ENCODE measurements around the gene MAPK14. TPM values are rescaled to one million over a fixed set of nuclear protein-coding genes. Genes with fewer than 3 reads are reported as not detected.

MAPK14 gene
- total and polyA plus RNA-seq, 9 of the 15 experiments (the other 6 are each of a cell fraction or from before 2014, with no cell fraction given), result 8.8 to 62.7 (median 35.5) TPM

DNA sequence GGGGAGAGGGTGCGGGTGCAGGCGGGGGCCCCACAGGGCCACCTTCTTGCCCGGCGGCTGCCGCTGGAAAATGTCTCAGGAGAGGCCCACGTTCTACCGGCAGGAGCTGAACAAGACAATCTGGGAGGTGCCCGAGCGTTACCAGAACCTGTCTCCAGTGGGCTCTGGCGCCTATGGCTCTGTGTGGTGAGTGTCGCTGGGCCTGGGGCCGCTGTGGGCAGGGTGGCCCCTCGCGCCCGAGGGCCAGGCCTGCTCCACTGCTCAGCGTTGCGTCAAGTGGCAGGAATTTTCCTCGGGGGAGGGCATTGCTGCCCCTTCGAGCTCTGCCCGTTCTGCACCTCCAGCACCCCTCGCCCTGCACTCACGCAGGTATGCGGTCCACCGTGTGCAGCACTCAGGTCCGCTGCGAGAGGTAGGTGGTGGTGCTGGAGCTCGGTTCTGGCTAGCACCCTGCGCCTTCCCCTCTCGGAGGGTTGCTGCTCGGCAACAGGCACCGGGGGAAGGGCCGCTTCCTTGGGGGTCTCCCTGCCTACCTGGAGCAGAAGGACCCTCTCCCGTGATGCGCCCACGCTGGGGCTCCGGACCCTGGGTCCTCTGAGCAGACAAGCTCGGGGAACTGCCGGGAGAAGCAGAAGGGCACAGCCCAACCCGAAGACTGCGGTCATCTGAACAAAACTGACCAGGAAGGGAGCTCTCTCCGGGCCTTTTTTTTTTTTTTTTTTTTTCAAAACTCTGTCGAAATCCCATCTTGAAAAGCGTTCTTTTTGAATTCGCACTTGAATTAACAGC is 674 bp downstream of the MAPK14 start (continued):
- no peak for TF ChIP-seq POLR2B (IDR thresholded peaks at IDR 0.05; ENCODE audit: low read depth, partially characterized antibody)
- TF ChIP-seq SRSF1 (IDR thresholded peaks at IDR 0.05; ENCODE audit: low read depth, low read length), result no peak
- TF ChIP-seq, protein P1, sequence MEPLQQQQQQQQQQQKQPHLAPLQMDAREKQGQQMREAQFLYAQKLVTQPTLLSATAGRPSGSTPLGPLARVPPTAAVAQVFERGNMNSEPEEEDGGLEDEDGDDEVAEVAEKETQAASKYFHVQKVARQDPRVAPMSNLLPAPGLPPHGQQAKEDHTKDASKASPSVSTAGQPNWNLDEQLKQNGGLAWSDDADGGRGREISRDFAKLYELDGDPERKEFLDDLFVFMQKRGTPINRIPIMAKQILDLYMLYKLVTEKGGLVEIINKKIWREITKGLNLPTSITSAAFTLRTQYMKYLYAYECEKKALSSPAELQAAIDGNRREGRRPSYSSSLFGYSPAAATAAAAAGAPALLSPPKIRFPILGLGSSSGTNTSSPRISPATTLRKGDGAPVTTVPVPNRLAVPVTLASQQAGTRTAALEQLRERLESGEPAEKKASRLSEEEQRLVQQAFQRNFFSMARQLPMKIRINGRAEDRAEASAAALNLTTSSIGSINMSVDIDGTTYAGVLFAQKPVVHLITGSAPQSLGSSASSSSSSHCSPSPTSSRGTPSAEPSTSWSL (CRISPR knock-in tag; IDR thresholded peaks at IDR 0.05; ENCODE audit: borderline replicate concordance), result no peak
- no peak for TF ChIP-seq TCF7L2 (IDR thresholded peaks at IDR 0.05; ENCODE audit: low read depth, low read length)
- TF ChIP-seq, protein P2, sequence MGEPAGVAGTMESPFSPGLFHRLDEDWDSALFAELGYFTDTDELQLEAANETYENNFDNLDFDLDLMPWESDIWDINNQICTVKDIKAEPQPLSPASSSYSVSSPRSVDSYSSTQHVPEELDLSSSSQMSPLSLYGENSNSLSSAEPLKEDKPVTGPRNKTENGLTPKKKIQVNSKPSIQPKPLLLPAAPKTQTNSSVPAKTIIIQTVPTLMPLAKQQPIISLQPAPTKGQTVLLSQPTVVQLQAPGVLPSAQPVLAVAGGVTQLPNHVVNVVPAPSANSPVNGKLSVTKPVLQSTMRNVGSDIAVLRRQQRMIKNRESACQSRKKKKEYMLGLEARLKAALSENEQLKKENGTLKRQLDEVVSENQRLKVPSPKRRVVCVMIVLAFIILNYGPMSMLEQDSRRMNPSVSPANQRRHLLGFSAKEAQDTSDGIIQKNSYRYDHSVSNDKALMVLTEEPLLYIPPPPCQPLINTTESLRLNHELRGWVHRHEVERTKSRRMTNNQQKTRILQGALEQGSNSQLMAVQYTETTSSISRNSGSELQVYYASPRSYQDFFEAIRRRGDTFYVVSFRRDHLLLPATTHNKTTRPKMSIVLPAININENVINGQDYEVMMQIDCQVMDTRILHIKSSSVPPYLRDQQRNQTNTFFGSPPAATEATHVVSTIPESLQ (CRISPR knock-in tag; IDR thresholded peaks at IDR 0.05), result no peak
- no peak; a peak in 1 of 4 replicates for TF ChIP-seq FOXA3 (CRISPR knock-in tag; conservative IDR thresholded peaks at IDR 0.05 in 1 of 2, IDR thresholded peaks at IDR 0.05 in 1 of 2)
- TF ChIP-seq, protein P3, sequence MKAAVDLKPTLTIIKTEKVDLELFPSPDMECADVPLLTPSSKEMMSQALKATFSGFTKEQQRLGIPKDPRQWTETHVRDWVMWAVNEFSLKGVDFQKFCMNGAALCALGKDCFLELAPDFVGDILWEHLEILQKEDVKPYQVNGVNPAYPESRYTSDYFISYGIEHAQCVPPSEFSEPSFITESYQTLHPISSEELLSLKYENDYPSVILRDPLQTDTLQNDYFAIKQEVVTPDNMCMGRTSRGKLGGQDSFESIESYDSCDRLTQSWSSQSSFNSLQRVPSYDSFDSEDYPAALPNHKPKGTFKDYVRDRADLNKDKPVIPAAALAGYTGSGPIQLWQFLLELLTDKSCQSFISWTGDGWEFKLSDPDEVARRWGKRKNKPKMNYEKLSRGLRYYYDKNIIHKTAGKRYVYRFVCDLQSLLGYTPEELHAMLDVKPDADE (conservative IDR thresholded peaks at IDR 0.05; ENCODE audit: control insufficient read depth, low read depth, low read length), result no peak
- no peak for TF ChIP-seq SOX6 (IDR thresholded peaks at IDR 0.05)
- no peak for TF ChIP-seq E2F3 (CRISPR knock-in tag; IDR thresholded peaks at IDR 0.05)
- no peak for TF ChIP-seq ZNF174 (CRISPR knock-in tag; IDR thresholded peaks at IDR 0.05)
- TF ChIP-seq, protein P4, sequence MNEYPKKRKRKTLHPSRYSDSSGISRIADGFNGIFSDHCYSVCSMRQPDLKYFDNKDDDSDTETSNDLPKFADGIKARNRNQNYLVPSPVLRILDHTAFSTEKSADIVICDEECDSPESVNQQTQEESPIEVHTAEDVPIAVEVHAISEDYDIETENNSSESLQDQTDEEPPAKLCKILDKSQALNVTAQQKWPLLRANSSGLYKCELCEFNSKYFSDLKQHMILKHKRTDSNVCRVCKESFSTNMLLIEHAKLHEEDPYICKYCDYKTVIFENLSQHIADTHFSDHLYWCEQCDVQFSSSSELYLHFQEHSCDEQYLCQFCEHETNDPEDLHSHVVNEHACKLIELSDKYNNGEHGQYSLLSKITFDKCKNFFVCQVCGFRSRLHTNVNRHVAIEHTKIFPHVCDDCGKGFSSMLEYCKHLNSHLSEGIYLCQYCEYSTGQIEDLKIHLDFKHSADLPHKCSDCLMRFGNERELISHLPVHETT (CRISPR knock-in tag; conservative IDR thresholded peaks at IDR 0.05 in 1 of 2, IDR thresholded peaks at IDR 0.05 in 1 of 2), result peak in 1 of 2 experiments; percentile 17; a peak in 1 of 4 replicates
- TF ChIP-seq ETV1 (tag; conservative IDR thresholded peaks at IDR 0.05; ENCODE audit: low read depth), result no peak
- TF ChIP-seq TCF7 (IDR thresholded peaks at IDR 0.05; ENCODE audit: borderline replicate concordance), result no peak
- TF ChIP-seq, protein P5, sequence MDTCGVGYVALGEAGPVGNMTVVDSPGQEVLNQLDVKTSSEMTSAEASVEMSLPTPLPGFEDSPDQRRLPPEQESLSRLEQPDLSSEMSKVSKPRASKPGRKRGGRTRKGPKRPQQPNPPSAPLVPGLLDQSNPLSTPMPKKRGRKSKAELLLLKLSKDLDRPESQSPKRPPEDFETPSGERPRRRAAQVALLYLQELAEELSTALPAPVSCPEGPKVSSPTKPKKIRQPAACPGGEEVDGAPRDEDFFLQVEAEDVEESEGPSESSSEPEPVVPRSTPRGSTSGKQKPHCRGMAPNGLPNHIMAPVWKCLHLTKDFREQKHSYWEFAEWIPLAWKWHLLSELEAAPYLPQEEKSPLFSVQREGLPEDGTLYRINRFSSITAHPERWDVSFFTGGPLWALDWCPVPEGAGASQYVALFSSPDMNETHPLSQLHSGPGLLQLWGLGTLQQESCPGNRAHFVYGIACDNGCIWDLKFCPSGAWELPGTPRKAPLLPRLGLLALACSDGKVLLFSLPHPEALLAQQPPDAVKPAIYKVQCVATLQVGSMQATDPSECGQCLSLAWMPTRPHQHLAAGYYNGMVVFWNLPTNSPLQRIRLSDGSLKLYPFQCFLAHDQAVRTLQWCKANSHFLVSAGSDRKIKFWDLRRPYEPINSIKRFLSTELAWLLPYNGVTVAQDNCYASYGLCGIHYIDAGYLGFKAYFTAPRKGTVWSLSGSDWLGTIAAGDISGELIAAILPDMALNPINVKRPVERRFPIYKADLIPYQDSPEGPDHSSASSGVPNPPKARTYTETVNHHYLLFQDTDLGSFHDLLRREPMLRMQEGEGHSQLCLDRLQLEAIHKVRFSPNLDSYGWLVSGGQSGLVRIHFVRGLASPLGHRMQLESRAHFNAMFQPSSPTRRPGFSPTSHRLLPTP (IDR thresholded peaks at IDR 0.05; ENCODE audit: borderline replicate concordance, extremely low read depth, insufficient read length), result no peak
- no peak; the same call in 1 of the 2 replicates for TF ChIP-seq DMBX1 (CRISPR knock-in tag; IDR thresholded peaks at IDR 0.05; ENCODE audit: borderline replicate concordance)
- TF ChIP-seq, protein P6, sequence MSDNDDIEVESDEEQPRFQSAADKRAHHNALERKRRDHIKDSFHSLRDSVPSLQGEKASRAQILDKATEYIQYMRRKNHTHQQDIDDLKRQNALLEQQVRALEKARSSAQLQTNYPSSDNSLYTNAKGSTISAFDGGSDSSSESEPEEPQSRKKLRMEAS (CRISPR knock-in tag; IDR thresholded peaks at IDR 0.05), result peak; percentile 46; the same call in 1 of the 2 replicates
